ENCODE results near the gene PXN.
A peak's percentile ranks its signal among the peaks of the same experiment; 100 is the strongest.
"Not testable (repeated sequence)": the region's sequence is repeated elsewhere in the genome, so short reads cannot be mapped to it uniquely, and the experiment has no call there.

PXN gene

DNA sequence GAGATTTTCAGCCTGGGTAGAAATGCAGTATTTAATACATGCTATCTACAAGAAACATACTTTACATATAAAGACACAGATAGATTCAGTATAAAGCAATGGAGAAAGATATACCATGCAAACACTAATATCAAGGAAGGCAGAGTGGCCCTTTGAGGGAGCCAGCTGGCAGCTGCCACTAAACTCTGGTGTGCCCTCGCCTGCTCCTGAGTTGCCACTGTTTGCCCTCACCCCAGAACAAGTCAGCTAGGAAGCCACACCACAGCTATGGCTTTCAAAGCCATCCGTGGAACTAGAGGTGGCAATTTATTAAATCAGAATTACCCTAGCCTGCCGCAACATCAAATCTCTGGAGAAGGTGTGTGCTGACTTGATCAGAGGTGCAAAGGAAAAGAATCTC lies 18.3 kb downstream of the PXN start:
- Histone ChIP-seq H3K27ac (peak overlapping the region; percentile 61), H3K4me3 (ENCODE audit: low read depth, low read length) (no peak overlapping the region), H3K27me3 (replicated peaks) (no peaks in the 10 kb centered on the region), H3K36me3 (replicated peaks) (peaks cover 14% of the 10 kb centered on the region)
- TF ChIP-seq, protein P1, sequence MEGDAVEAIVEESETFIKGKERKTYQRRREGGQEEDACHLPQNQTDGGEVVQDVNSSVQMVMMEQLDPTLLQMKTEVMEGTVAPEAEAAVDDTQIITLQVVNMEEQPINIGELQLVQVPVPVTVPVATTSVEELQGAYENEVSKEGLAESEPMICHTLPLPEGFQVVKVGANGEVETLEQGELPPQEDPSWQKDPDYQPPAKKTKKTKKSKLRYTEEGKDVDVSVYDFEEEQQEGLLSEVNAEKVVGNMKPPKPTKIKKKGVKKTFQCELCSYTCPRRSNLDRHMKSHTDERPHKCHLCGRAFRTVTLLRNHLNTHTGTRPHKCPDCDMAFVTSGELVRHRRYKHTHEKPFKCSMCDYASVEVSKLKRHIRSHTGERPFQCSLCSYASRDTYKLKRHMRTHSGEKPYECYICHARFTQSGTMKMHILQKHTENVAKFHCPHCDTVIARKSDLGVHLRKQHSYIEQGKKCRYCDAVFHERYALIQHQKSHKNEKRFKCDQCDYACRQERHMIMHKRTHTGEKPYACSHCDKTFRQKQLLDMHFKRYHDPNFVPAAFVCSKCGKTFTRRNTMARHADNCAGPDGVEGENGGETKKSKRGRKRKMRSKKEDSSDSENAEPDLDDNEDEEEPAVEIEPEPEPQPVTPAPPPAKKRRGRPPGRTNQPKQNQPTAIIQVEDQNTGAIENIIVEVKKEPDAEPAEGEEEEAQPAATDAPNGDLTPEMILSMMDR (IDR thresholded peaks at IDR 0.05; ENCODE audit: low read depth, low read length, missing control alignments), result no peak
- DNase-seq, result no peak
- in situ Hi-C loops (cut with HindIII; ENCODE audit: low pct_ligation_motif_present, low sequenced_read_pairs), result no loop called here

DNA sequence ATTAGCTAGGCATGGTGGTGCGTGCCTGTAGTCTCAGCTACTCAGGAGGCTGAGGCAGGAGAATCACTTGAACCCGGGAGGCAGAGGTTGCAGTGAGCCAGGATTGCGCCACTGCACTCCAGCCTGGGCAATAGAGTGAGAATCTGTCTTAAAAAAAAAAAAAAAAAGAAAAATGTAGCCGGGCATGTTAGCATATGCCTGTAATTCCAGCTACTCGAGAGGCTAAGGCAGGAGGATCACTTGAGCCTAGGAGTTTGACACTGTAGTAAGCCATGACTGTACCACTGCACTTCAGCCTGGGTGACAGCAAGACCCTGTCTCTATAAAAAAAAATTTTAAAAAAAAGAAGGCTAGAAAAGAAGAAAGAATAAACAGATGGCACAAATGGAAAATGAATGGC lies 18.8 kb downstream of the PXN start:
- H3K27me3 ChIP-seq (replicated peaks); DNase-seq; H3K27ac ChIP-seq; in situ Hi-C loops (cut with HindIII; ENCODE audit: low pct_ligation_motif_present, low sequenced_read_pairs); H3K4me3 ChIP-seq (ENCODE audit: low read depth, low read length): not testable (repeated sequence)
- peaks cover 11% of the 10 kb centered on the region for H3K36me3 ChIP-seq (replicated peaks)

DNA sequence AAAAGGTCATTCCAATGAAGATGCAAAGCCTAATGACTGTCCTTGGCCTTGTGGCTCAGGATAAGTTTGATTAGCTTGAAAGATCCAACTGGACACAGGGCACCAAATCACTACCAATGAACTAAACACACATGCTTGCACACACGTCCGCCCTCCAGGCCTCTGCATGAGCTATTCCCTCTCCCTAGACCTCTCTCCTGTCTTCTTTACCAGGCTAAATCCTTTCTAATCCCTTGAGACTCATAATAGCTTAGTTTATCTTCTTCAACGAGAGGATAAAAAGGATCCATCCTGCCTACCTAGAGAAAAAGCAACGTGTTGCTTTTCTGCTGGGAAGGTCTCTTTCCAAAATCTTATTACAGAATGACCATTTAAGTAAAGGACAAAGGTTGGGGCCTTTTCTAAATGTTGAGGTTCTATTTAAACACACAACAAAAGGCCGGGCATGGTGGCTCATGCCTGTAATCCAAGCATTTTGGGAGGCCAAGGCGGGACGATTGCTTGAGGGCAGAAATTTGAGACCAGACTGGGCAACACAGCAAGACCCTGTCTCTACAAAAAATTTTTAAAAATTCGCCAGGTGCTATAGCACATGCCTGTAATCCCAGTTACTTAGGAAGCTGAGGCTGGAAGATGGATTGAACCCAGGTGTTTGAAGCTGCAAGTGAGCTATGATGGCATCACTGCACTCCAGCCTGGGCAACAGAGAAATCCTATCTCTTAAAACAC lies 22.4 kb downstream of the PXN start:
- TF ChIP-seq, protein P1 (IDR thresholded peaks at IDR 0.05; ENCODE audit: low read depth, low read length, missing control alignments), result no peak
- Histone ChIP-seq H3K27me3 (replicated peaks) (no peaks in the 10 kb centered on the region), H3K27ac (no peak overlapping the region), H3K36me3 (replicated peaks) (no peaks in the 10 kb centered on the region), H3K4me3 (ENCODE audit: low read depth, low read length) (no peak overlapping the region)
- DNase-seq, result no peak
- in situ Hi-C loops (cut with HindIII; ENCODE audit: low pct_ligation_motif_present, low sequenced_read_pairs), result no loop called here

DNA sequence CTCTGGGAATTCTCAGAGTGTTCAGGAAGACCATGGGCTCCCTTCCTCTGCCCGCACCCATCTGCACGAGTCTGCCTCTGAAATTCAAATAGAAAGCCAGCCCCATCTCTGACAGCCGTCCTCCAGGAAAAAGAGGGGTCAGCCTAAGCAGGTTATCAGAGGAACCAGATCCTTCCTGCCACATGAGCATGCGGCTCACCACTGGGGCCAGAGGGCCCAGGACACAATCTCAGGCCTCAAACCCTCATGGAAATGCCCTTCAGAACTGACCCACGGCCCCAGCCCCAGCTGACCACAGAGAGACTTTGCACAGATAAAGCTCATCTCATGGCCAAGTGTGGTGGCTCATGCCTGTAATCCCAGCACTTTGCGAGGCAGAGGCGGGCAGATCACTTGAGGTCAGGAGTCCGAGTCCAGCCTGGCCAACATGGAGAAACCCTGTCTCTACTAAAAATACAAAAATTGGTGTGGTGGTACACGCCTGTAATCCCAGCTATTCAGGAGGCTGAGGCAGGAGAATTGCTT lies 23.2 kb downstream of the PXN start:
- in situ Hi-C loops (cut with HindIII; ENCODE audit: low pct_ligation_motif_present, low sequenced_read_pairs), result no loop called here
- H3K36me3 ChIP-seq (replicated peaks), result peaks cover 2% of the 10 kb centered on the region
- H3K4me3 ChIP-seq (ENCODE audit: low read depth, low read length), result no peak overlapping the region
- no peaks in the 10 kb centered on the region for H3K27me3 ChIP-seq (replicated peaks)
- no peak for DNase-seq
- no peak overlapping the region for H3K27ac ChIP-seq
- TF ChIP-seq, protein P1 (IDR thresholded peaks at IDR 0.05; ENCODE audit: low read depth, low read length, missing control alignments), result no peak

DNA sequence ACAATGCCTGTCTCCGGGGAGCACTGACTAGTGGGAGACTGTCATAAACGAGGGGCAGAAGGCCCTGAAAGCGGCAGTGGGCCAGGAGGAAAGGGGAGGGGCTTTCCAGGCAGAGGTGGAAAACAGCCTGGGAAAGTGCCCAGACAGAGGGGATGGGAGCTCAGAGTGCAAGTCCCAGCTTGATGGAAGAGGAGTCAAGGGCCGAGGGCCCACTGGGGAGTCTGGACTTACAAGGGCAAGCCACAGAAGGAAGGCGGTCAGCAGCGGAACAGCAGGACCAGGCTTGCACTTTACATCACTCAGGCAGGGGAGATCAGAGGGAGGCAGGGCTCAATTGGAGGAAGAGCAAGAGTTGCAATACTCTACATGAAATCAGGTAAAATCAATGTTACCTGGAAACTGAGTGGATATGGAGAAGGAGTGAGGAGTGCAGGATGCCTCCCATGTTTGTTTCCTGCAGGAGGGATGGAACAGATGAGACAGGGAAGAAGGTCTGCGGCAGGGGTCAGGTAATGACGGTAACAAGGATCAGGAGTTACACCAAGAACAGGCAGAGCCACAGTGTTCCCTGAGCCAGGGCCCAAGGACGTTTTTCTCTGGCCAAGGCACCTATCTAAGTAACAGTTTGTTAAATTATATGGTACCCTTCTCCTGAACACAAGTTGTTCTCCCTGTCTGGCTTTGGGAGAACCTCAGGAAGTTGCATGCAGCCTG lies 23.8 kb downstream of the PXN start:
- in situ Hi-C loops (cut with HindIII; ENCODE audit: low pct_ligation_motif_present, low sequenced_read_pairs), result no loop called here
- Histone ChIP-seq H3K27ac (no peak overlapping the region), H3K27me3 (replicated peaks) (no peaks in the 10 kb centered on the region), H3K4me3 (ENCODE audit: low read depth, low read length) (no peak overlapping the region), H3K36me3 (replicated peaks) (peaks cover 2% of the 10 kb centered on the region)
- no peak for DNase-seq
- TF ChIP-seq, protein P1 (IDR thresholded peaks at IDR 0.05; ENCODE audit: low read depth, low read length, missing control alignments), result no peak

DNA sequence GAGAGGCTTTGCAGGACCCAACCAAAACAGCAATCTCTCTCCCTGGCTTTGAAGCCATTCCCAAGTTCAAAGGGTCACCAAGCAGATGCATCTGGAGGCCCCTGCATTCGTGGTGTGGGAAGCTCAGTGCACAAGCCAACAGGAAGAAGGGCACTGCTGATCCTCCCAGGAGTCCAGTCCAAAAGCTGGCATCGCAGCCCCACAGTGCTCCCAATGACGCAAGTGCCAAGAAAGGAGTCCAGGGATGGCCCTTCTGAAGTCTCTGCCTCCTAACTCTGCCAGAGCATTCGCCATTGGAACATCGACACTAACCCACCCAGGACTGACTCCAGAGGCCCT lies 25.1 kb downstream of the PXN start:
- Histone ChIP-seq H3K4me3 (ENCODE audit: low read depth, low read length) (no peak overlapping the region), H3K27ac (no peak overlapping the region), H3K36me3 (replicated peaks) (peaks cover 2% of the 10 kb centered on the region), H3K27me3 (replicated peaks) (no peaks in the 10 kb centered on the region)
- TF ChIP-seq, protein P1 (IDR thresholded peaks at IDR 0.05; ENCODE audit: low read depth, low read length, missing control alignments), result no peak
- no peak for DNase-seq
- in situ Hi-C loops (cut with HindIII; ENCODE audit: low pct_ligation_motif_present, low sequenced_read_pairs), result no loop called here
